Osteoblast (primary cell): ENCODE results near the gene IDH3B. TPM values are rescaled to one million over a fixed set of nuclear protein-coding genes. Genes with fewer than 3 reads are reported as not detected.

Experiments
- DNase-seq: peaks from one replicate; pipeline ENCODE4 v3.0.0; 2011; ENCODE audit warnings: low spot score, mixed read lengths; ENCODE audit not compliant: insufficient read length; ENCODE audit errors: missing footprints
- H2AFZ ChIP-seq: 2 replicates; pipeline ENCODE4 v1.6.0; 2011; ENCODE audit warnings: mild to moderate bottlenecking, low read length
- H3K27ac ChIP-seq: 2 replicates; pipeline ENCODE4 v1.5.1; 2011; ENCODE audit warnings: mild to moderate bottlenecking, low read depth, low read length, moderate library complexity
- H3K27me3 ChIP-seq: 2 replicates; pipeline ENCODE4 v1.6.0; 2012; ENCODE audit warnings: mild to moderate bottlenecking, control low read depth, inconsistent platforms, low read length, moderate library complexity; ENCODE audit not compliant: insufficient read depth
- H3K36me3 ChIP-seq: 2 replicates; pipeline ENCODE4 v1.5.1; 2011; ENCODE audit warnings: mild to moderate bottlenecking, low read length, control low read depth, moderate library complexity; ENCODE audit not compliant: insufficient read depth
- H3K4me1 ChIP-seq: 2 replicates; pipeline ENCODE4 v1.5.1; 2011; ENCODE audit warnings: mild to moderate bottlenecking, low read length, control low read depth, moderate library complexity; ENCODE audit not compliant: insufficient read depth
- H3K4me2 ChIP-seq: 2 replicates; pipeline ENCODE4 v1.6.0; 2011; ENCODE audit warnings: mild to moderate bottlenecking, low read length; ENCODE audit not compliant: insufficient read depth
- H3K4me3 ChIP-seq: fragments of 200-600 bp; sonication (generic); 3 replicates; pipeline ENCODE4 v1.5.1; 2012; ENCODE audit warnings: mild to moderate bottlenecking, low read length, inconsistent platforms; ENCODE audit not compliant: insufficient read depth
- H3K79me2 ChIP-seq: 2 replicates; pipeline ENCODE4 v1.6.0; 2012; ENCODE audit warnings: mild to moderate bottlenecking, low read length, control low read depth, inconsistent platforms; ENCODE audit not compliant: insufficient read depth
- H3K9me3 ChIP-seq: 2 replicates; pipeline ENCODE4 v1.5.1; 2011; ENCODE audit warnings: low read depth, low read length, control low read depth
- H4K20me1 ChIP-seq: 2 replicates; pipeline ENCODE4 v1.6.0; 2012; ENCODE audit warnings: mild to moderate bottlenecking, low read length, control low read depth; ENCODE audit not compliant: insufficient read depth
- CTCF ChIP-seq: IDR thresholded peaks from 2 replicates; pipeline ENCODE4 v1.5.1; 2011; ENCODE audit warnings: mild to moderate bottlenecking, low read depth, low read length, moderate library complexity; ENCODE audit errors: extremely low read depth
- total RNA-seq: library from RNA; depleted of rRNA; stranded (reverse); fragments of >200 nt; gene quantifications from 2 replicates; pipeline ENCODE4 v1.2.3, GENCODE V29; 2012

IDH3B gene
- total RNA-seq, 1 donor: 71.7 TPM

DNA sequence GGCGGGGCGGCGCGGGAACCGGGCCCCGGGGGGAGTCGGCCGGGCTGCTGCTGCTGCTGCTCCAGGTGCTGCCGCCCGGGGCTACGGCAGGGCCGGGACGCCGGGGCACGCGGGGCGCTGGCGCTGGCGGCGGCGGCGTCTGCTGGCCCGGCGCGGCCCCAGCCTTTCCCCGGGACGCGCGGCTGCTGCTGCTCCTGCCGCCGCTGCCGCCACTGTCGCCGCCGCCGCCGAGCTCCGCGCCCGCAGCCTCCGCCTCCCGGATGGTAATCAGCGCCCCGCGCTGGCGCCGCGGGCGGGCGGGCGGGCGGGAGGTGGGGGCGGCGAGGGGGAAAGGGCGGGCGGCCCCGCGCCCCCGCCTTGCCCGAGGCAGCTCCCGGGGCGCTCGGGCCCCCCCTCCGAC, 28.9 kb upstream of the IDH3B start:
- no peak overlapping the region for H2AFZ ChIP-seq
- no peaks in the 10 kb centered on the region for H3K4me1 ChIP-seq
- peaks cover 67% of the 10 kb centered on the region for H3K27me3 ChIP-seq
- H3K79me2 ChIP-seq: no peaks in the 10 kb centered on the region
- no peak overlapping the region for H3K4me3 ChIP-seq
- H3K9me3 ChIP-seq: no peaks in the 10 kb centered on the region
- DNase-seq: no peak
- H3K36me3 ChIP-seq: no peaks in the 10 kb centered on the region
- H3K4me2 ChIP-seq: no peak overlapping the region
- H3K27ac ChIP-seq: no peak overlapping the region
- TF ChIP-seq CTCF: no peak
- H4K20me1 ChIP-seq: no peaks in the 10 kb centered on the region

- peak; percentile 92 for DNase-seq
- Histone ChIP-seq H3K36me3 (no peaks in the 10 kb centered on the region), H2AFZ (peak within 1 kb of the TSS; percentile 62), H3K4me3 (peak within 1 kb of the TSS; percentile 42), H3K4me1 (no peaks in the 10 kb centered on the region), H4K20me1 (no peaks in the 10 kb centered on the region), H3K9me3 (no peaks in the 10 kb centered on the region), H3K79me2 (no peaks in the 10 kb centered on the region), H3K27me3 (peaks cover 70% of the 10 kb centered on the region), H3K4me2 (peak within 1 kb of the TSS; percentile 43), H3K27ac (no peak within 1 kb of the TSS)
- TF ChIP-seq CTCF: no peak
Observed at GRCh38 chr20:2692036-2692885, 28.2 kb upstream of the IDH3B start, which contains the start of gene EBF4. EBF4 (plus strand) TSS chr20:2692780; CDS start chr20:2693646, 866 bp downstream.

GRCh38 chr20:2691663-2692035, 27.6 kb upstream of the IDH3B start:
- no peaks in the 10 kb centered on the region for H3K36me3 ChIP-seq
- no peaks in the 10 kb centered on the region for H4K20me1 ChIP-seq
- no peak overlapping the region for H3K4me2 ChIP-seq
- no peaks in the 10 kb centered on the region for H3K79me2 ChIP-seq
- no peak overlapping the region for H3K27ac ChIP-seq
- no peak overlapping the region for H2AFZ ChIP-seq
- DNase-seq: peak; percentile 77
- no peak overlapping the region for H3K4me3 ChIP-seq
- no peaks in the 10 kb centered on the region for H3K9me3 ChIP-seq
- H3K27me3 ChIP-seq: peaks cover 66% of the 10 kb centered on the region
- no peak for TF ChIP-seq CTCF
- no peaks in the 10 kb centered on the region for H3K4me1 ChIP-seq

GRCh38 chr20:2691127-2691526, 27.1 kb upstream of the IDH3B start:
- H3K27ac ChIP-seq: no peak overlapping the region
- H3K4me3 ChIP-seq: no peak overlapping the region

More at GRCh38 chr20:2691127-2691526, 27.1 kb upstream of the IDH3B start:
- H3K9me3 ChIP-seq: no peaks in the 10 kb centered on the region
- no peaks in the 10 kb centered on the region for H4K20me1 ChIP-seq
- H3K4me1 ChIP-seq: no peaks in the 10 kb centered on the region
- H2AFZ ChIP-seq: no peak overlapping the region
- H3K27me3 ChIP-seq: peaks cover 62% of the 10 kb centered on the region
- no peak overlapping the region for H3K4me2 ChIP-seq
- DNase-seq: peak; percentile 84
- H3K36me3 ChIP-seq: no peaks in the 10 kb centered on the region
- no peaks in the 10 kb centered on the region for H3K79me2 ChIP-seq
- TF ChIP-seq CTCF: no peak
